ENCODE data around the gene DNER. TPM values are rescaled to one million over a fixed set of nuclear protein-coding genes. Genes with fewer than 3 reads are reported as not detected.
A peak's percentile ranks its signal among the peaks of the same experiment; 100 is the strongest.

Gene DNER
- total and polyA plus RNA-seq, 2 experiments from 2014 or later = not detected

- H3K27ac ChIP-seq = no peak overlapping the region
- H3K36me3 ChIP-seq = no peaks in the 10 kb centered on the region
- H3K27me3 ChIP-seq = no peaks in the 10 kb centered on the region
- H3K9me3 ChIP-seq (ENCODE audit: low read depth) = no peaks in the 10 kb centered on the region
- no peak for TF ChIP-seq CTCF (IDR thresholded peaks at IDR 0.05; ENCODE audit: low read depth, low read length)
- no peaks in the 10 kb centered on the region for H3K4me1 ChIP-seq (ENCODE audit: low read depth)
- no peak for DNase-seq (ENCODE audit: low read depth in 1 of 2, low spot score in 1 of 2)
- H3K4me3 ChIP-seq = no peak overlapping the region
Measured at GRCh38 chr2:229410264-229410663, 304.1 kb downstream of the DNER start.

- Histone ChIP-seq H3K4me3 (no peak overlapping the region), H3K9me3 (ENCODE audit: low read depth) (no peaks in the 10 kb centered on the region), H3K4me1 (ENCODE audit: low read depth) (no peaks in the 10 kb centered on the region), H3K36me3 (no peaks in the 10 kb centered on the region), H3K27me3 (no peaks in the 10 kb centered on the region), H3K27ac (no peak overlapping the region)
- no peak for TF ChIP-seq CTCF (IDR thresholded peaks at IDR 0.05; ENCODE audit: low read depth, low read length)
- DNase-seq (ENCODE audit: low read depth in 1 of 2, low spot score in 1 of 2) = no peak
Measured at GRCh38 chr2:229409751-229410181, 304.6 kb downstream of the DNER start.

GRCh38 chr2:229408962-229409361 lies 305.4 kb downstream of the DNER start:
- H3K4me1 ChIP-seq (ENCODE audit: low read depth) = no peaks in the 10 kb centered on the region
- H3K9me3 ChIP-seq (ENCODE audit: low read depth) = no peaks in the 10 kb centered on the region
- no peaks in the 10 kb centered on the region for H3K36me3 ChIP-seq
- no peak for TF ChIP-seq CTCF (IDR thresholded peaks at IDR 0.05; ENCODE audit: low read depth, low read length)
- no peak for DNase-seq (ENCODE audit: low read depth in 1 of 2, low spot score in 1 of 2)
- no peaks in the 10 kb centered on the region for H3K27me3 ChIP-seq
- H3K4me3 ChIP-seq = no peak overlapping the region
- no peak overlapping the region for H3K27ac ChIP-seq

- H3K36me3 ChIP-seq = no peaks in the 10 kb centered on the region
- no peaks in the 10 kb centered on the region for H3K27me3 ChIP-seq
- H3K27ac ChIP-seq = no peak overlapping the region
- no peak for TF ChIP-seq CTCF (IDR thresholded peaks at IDR 0.05; ENCODE audit: low read depth, low read length)
- no peak overlapping the region for H3K4me3 ChIP-seq
- no peaks in the 10 kb centered on the region for H3K4me1 ChIP-seq (ENCODE audit: low read depth)
- H3K9me3 ChIP-seq (ENCODE audit: low read depth) = no peaks in the 10 kb centered on the region
- DNase-seq (ENCODE audit: low read depth in 1 of 2, low spot score in 1 of 2) = peak in 1 of 2 donors; percentile 93
Measured at GRCh38 chr2:229408356-229408755, 306.0 kb downstream of the DNER start.

- Histone ChIP-seq H3K4me1 (ENCODE audit: low read depth) (no peaks in the 10 kb centered on the region), H3K27ac (no peak overlapping the region), H3K9me3 (ENCODE audit: low read depth) (no peaks in the 10 kb centered on the region), H3K4me3 (no peak overlapping the region), H3K27me3 (no peaks in the 10 kb centered on the region), H3K36me3 (no peaks in the 10 kb centered on the region)
- TF ChIP-seq CTCF (IDR thresholded peaks at IDR 0.05; ENCODE audit: low read depth, low read length) = no peak
- DNase-seq (ENCODE audit: low read depth in 1 of 2, low spot score in 1 of 2) = peak in 1 of 2 donors; percentile 94
Measured at GRCh38 chr2:229407170-229407569, 307.2 kb downstream of the DNER start.

- H3K27me3 ChIP-seq = no peaks in the 10 kb centered on the region
Measured at GRCh38 chr2:229405796-229406195, 308.6 kb downstream of the DNER start.

More at GRCh38 chr2:229405796-229406195, 308.6 kb downstream of the DNER start:
- no peak for DNase-seq (ENCODE audit: low read depth in 1 of 2, low spot score in 1 of 2)
- Histone ChIP-seq H3K36me3 (no peaks in the 10 kb centered on the region), H3K4me3 (no peak overlapping the region), H3K9me3 (ENCODE audit: low read depth) (no peaks in the 10 kb centered on the region), H3K4me1 (ENCODE audit: low read depth) (no peaks in the 10 kb centered on the region), H3K27ac (no peak overlapping the region)
- no peak for TF ChIP-seq CTCF (IDR thresholded peaks at IDR 0.05; ENCODE audit: low read depth, low read length)

All from cardiac muscle cell (in vitro differentiated cells and primary cell).